Breast epithelium (tissue), 4 donors: ENCODE measurements around the gene ETV2. TPM values are rescaled to one million over a fixed set of nuclear protein-coding genes. Genes with fewer than 3 reads are reported as not detected.
"Not testable (repeated sequence)": the region's sequence is repeated elsewhere in the genome, so short reads cannot be mapped to it uniquely, and the experiment has no call there.

Source experiments
- DNase-seq, 2 donors: peaks; one replicate each; pipeline ENCODE4 v3.0.0-alpha.2; 2019; ENCODE audit warnings: low spot score in 2 of 2
- H3K27ac ChIP-seq, 2 donors: fragments of 200-600 bp; sonication (generic) in 1 of 2; one replicate each; pipeline ENCODE4 v1.5.1; 2016 to 2019; ENCODE audit warnings: mild to moderate bottlenecking in 1 of 2
- H3K27me3 ChIP-seq, 2 donors: fragments of 200-600 bp; sonication (generic) in 1 of 2; one replicate each; pipeline versions ENCODE4 v1.5.1 to v1.6.0; 2017 to 2019; ENCODE audit warnings: control low read depth in 1 of 2, mild to moderate bottlenecking in 1 of 2
- H3K36me3 ChIP-seq: fragments of 200-600 bp; one replicate; pipeline ENCODE4 v1.5.1; 2019
- H3K4me1 ChIP-seq, 2 donors: fragments of 200-600 bp; sonication (generic); one replicate each; pipeline ENCODE4 v1.5.1; 2016 to 2019; ENCODE audit warnings: control low read depth in 1 of 2
- H3K4me3 ChIP-seq, 3 donors: fragments of 200-600 bp; sonication (generic); 1 replicate in 2 of 3; 2 replicates in 1 of 3; pipeline ENCODE4 v1.5.1; 2016 to 2019; ENCODE audit warnings: mild to moderate bottlenecking in 3 of 3, moderate library complexity in 2 of 3
- H3K9me3 ChIP-seq, 2 donors: fragments of 200-600 bp; sonication (generic) in 1 of 2; one replicate each; pipeline ENCODE4 v1.5.1; 2016 to 2019; ENCODE audit warnings: control low read depth in 1 of 2
- POLR2A ChIP-seq: fragments of 450-650 bp; IDR thresholded peaks from one replicate; pipeline ENCODE4 v1.6.1; 2016; ENCODE audit warnings: antibody characterized with exemption, mild to moderate bottlenecking, moderate library complexity
- POLR2AphosphoS5 ChIP-seq, 3 donors: sonication (generic); formaldehyde crosslinking; IDR thresholded peaks; one replicate each; pipeline ENCODE4 v1.6.1; 2017; ENCODE audit warnings: antibody characterized with exemption in 3 of 3
- intact Hi-C: fragments of 100-400 bp; cut with DNase I; formaldehyde crosslinking; loops from one replicate; pipeline ENCODE4 v1.15.1; 2023; ENCODE audit warnings: low total_unique reads
- total RNA-seq, 3 donors: library from RNA; depleted of rRNA; stranded (reverse); fragments of >200 nt; gene quantifications; one replicate each; pipeline ENCODE4 v1.1.0, GENCODE V29; 2016
- TF ChIP-seq, protein P1 (sequence below), 3 donors: fragments of 450-650 bp; IDR thresholded peaks; one replicate each; pipeline ENCODE4 v1.5.1; 2016 to 2017; ENCODE audit warnings: antibody characterized with exemption in 3 of 3, mild to moderate bottlenecking in 3 of 3, moderate library complexity in 3 of 3

ETV2 gene
- total RNA-seq, 3 donors from 2014 or later: 0.59 TPM; not detected in 2

DNA sequence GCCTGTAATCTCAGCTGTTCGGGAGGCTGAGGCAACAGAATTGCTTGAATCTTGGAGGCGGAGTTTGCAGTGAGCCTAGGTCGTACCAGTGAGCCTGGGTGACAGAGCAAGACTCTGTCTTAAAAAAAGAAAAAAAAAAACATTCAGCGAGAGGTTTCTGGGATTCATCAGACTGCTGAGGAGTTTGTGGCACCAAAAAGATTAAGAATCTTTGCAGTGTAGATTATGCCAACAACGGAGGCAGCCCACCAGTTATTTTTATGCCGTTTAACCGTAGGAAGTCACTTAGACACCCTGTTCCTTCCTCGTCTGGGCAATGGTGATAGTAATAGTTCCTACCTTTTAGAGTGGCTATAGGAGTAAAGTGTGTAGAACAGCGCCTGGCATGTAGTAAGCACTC, 9.0 kb downstream of the ETV2 start:
- intact Hi-C loops: no loop called here
- no peak overlapping the region for H3K4me3 ChIP-seq
- H3K9me3 ChIP-seq: no peaks in the 10 kb centered on the region
- DNase-seq: no peak
- no peak for TF ChIP-seq POLR2AphosphoS5 (IDR thresholded peaks at IDR 0.05)
- TF ChIP-seq POLR2A: no peak
- TF ChIP-seq, protein P1, sequence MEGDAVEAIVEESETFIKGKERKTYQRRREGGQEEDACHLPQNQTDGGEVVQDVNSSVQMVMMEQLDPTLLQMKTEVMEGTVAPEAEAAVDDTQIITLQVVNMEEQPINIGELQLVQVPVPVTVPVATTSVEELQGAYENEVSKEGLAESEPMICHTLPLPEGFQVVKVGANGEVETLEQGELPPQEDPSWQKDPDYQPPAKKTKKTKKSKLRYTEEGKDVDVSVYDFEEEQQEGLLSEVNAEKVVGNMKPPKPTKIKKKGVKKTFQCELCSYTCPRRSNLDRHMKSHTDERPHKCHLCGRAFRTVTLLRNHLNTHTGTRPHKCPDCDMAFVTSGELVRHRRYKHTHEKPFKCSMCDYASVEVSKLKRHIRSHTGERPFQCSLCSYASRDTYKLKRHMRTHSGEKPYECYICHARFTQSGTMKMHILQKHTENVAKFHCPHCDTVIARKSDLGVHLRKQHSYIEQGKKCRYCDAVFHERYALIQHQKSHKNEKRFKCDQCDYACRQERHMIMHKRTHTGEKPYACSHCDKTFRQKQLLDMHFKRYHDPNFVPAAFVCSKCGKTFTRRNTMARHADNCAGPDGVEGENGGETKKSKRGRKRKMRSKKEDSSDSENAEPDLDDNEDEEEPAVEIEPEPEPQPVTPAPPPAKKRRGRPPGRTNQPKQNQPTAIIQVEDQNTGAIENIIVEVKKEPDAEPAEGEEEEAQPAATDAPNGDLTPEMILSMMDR (IDR thresholded peaks at IDR 0.05): no peak
- H3K36me3 ChIP-seq: peaks cover 5% of the 10 kb centered on the region
- H3K27me3 ChIP-seq: no peaks in the 10 kb centered on the region
- H3K4me1 ChIP-seq: peaks cover 0 to 10% of the 10 kb centered on the region in 2 donors
- no peak overlapping the region for H3K27ac ChIP-seq

DNA sequence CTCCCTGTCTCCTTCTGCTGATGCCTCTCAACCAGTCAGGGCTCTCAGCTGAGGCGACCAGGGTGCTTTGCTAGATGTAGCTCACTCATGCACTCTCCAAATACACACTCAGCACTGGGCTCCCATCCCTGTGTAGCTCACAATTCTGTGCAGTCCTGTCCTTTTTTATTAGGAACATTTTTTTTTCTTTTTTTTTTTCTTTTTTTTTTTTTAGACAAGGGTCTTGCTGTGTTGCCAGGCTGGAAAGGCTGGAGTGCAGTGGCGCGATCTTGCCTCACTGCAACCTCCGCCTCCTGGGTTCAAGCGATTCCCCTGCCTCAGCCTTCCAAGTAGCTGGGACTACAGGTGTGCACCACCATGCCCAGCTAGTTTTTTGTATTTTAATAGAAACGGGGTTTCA, 13.3 kb downstream of the ETV2 start:
- H3K9me3 ChIP-seq, intact Hi-C loops, H3K27ac ChIP-seq, H3K36me3 ChIP-seq, DNase-seq, H3K4me1 ChIP-seq, H3K4me3 ChIP-seq, H3K27me3 ChIP-seq: not testable (repeated sequence)

DNA sequence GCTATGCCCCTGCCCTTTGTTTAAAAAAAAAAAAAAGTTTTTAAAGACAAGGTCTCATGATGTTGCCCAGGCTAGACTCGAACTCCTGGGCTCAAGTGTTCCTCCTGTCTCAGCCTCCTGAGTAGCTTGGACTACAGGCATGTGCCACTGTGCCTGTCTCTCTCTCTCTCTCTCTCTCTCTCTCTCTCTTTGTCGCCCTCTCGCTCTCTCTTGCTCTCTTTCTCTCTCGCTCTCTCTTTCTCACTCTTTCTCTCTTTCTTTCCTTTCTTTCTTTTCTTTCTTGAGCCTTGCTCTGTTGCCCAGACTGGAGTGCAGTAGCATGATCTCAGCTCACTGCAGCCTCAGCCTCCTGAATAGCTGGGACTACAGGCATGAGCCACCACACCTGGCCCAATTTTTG, 14.1 kb downstream of the ETV2 start:
- no peak for DNase-seq
- Histone ChIP-seq H3K36me3 (peaks cover 5% of the 10 kb centered on the region), H3K4me1 (no peaks in the 10 kb centered on the region), H3K27me3 (no peaks in the 10 kb centered on the region), H3K4me3 (no peak overlapping the region), H3K9me3 (no peaks in the 10 kb centered on the region), H3K27ac (no peak overlapping the region)
- TF ChIP-seq POLR2AphosphoS5 (IDR thresholded peaks at IDR 0.05) (no peak), POLR2A (no peak)
- TF ChIP-seq, protein P1 (IDR thresholded peaks at IDR 0.05): no peak
- intact Hi-C loops: no loop called here

DNA sequence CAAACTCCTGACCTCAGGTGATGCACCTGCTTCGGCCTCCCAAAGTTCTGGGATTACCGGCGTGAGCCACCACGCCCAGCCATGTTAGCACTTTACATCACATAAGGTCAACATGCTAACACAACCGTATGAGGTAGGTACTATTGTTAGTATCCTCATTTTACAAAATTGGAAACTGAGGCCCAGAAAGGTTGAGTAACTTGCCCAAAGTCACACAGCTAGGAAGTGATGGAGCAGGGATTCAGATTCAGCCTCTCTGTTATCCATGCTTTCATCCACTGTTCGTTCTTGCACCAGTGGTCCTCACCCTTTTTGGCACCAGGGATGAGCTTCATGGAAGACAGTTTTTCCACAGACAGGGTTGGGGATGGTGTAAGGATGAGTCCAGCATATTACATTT, 15.2 kb downstream of the ETV2 start:
- Histone ChIP-seq H3K36me3 (peaks cover 5% of the 10 kb centered on the region), H3K27ac (no peak overlapping the region)

DNA sequence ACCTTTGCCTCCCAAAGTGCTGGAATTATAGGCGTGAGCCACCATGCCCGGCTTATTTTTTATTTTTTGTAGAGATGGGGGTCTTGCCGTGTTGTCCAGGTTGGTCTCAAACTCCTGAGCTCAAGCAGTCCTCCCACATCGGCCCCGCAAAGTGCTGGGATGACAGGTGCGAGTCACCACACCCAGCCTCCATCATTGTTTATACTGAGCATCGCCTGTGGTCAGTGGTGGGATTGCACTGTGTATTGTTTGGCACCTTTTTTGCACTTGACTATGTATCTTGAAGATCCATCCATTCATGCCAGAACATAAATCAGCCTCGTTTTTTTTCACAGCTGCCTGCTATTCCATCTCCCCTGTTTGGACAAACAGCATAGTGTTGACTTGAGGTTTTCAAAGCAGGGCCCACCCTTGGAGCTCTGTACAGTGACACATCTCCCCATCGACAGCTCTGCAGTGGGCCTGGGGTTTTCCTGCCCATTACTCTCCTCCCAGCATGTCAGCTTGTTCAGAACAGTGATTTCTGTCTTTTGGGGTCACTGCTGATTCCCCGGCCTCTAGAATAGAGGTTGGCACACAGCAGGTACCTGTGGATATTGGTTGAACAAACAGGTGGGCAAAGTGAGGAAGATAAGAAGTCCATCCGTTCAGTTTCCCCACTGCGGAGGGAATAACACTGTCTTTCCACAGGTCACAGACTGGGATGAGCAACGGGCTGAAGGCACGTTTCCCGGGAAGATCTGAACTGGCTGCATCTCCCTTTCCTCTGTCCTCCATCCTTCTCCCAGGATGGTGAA, 16.6 kb downstream of the ETV2 start:
- Histone ChIP-seq H3K4me1 (no peaks in the 10 kb centered on the region), H3K9me3 (no peaks in the 10 kb centered on the region)

More for the DNA sequence above, 15.2 kb downstream of the ETV2 start:
- no peak for DNase-seq
- intact Hi-C loops: no loop called here
- Histone ChIP-seq H3K9me3 (no peaks in the 10 kb centered on the region), H3K4me1 (no peaks in the 10 kb centered on the region), H3K4me3 (no peak overlapping the region), H3K27me3 (no peaks in the 10 kb centered on the region)
- no peak for TF ChIP-seq POLR2AphosphoS5 (IDR thresholded peaks at IDR 0.05)
- TF ChIP-seq, protein P1 (IDR thresholded peaks at IDR 0.05): no peak
- no peak for TF ChIP-seq POLR2A

More for the DNA sequence above, 16.6 kb downstream of the ETV2 start:
- Histone ChIP-seq H3K27ac (no peak overlapping the region), H3K4me3 (no peak overlapping the region), H3K27me3 (no peaks in the 10 kb centered on the region), H3K36me3 (peaks cover 5% of the 10 kb centered on the region)
- intact Hi-C loops: no loop called here
- no peak for DNase-seq
- TF ChIP-seq, protein P1 (IDR thresholded peaks at IDR 0.05): no peak
